Thyroid gland (tissue), 4 donors: Measurements from ENCODE around the gene ELMO1. TPM values are rescaled to one million over a fixed set of nuclear protein-coding genes. Genes with fewer than 3 reads are reported as not detected.

Source experiments
- DNase-seq, 2 donors: peaks; one replicate each; pipeline ENCODE4 v3.0.0-alpha.2; 2019
- H3K27ac ChIP-seq, 3 donors: fragments of 200-600 bp; sonication (generic); 1 replicate in 2 of 3; 2 replicates in 1 of 3; pipeline ENCODE4 v1.5.1; 2016 to 2019; ENCODE audit warnings: mild to moderate bottlenecking in 1 of 3, moderate library complexity in 1 of 3
- H3K27me3 ChIP-seq: fragments of 200-600 bp; sonication (generic); one replicate; pipeline ENCODE4 v1.5.1; 2019
- H3K36me3 ChIP-seq, 2 donors: fragments of 200-600 bp; sonication (generic); one replicate each; pipeline ENCODE4 v1.5.1; 2016 to 2019
- H3K4me1 ChIP-seq, 2 donors: fragments of 200-600 bp; sonication (generic); one replicate each; pipeline ENCODE4 v1.5.1; 2017 to 2019
- H3K4me3 ChIP-seq, 3 donors: fragments of 200-600 bp; sonication (generic); replicated peaks in 1 of 3; 1 replicate in 2 of 3; 2 replicates in 1 of 3; pipeline ENCODE4 v1.5.1; 2016; ENCODE audit warnings: mild to moderate bottlenecking in 1 of 3
- H3K9me3 ChIP-seq: fragments of 200-600 bp; sonication (generic); one replicate; pipeline ENCODE4 v1.5.1; 2017
- POLR2A ChIP-seq, 2 donors: fragments of 450-650 bp; IDR thresholded peaks; one replicate each; pipeline ENCODE4 v1.6.1; 2017; ENCODE audit warnings: antibody characterized with exemption in 2 of 2, mild to moderate bottlenecking in 2 of 2, moderate library complexity in 1 of 2
- WGBS, 2 donors: methylation state at CpG; one replicate each; pipeline ENCODE4 v1.1.5; 2017; 5-methylcytosine and 5-hydroxymethylcytosine counted together
- intact Hi-C: fragments of 100-400 bp; cut with DNase I; formaldehyde crosslinking; loops from one replicate; pipeline ENCODE4 v1.15.1; 2023
- total RNA-seq, 4 donors: library from RNA; depleted of rRNA; stranded (reverse); fragments of >200 nt; gene quantifications; one replicate each; pipeline ENCODE4 v1.2.3, GENCODE V29; 2016
- TF ChIP-seq, protein P1 (sequence below), 6 experiments: fragments of 200-600 bp in 3 of 6; fragments of 450-650 bp in 3 of 6; sonication (generic) in 3 of 6; IDR thresholded peaks; one replicate each; pipeline ENCODE4 v1.5.1; 2016 to 2019; ENCODE audit warnings: antibody characterized with exemption in 6 of 6, mild to moderate bottlenecking in 2 of 6, inconsistent platforms in 1 of 6, moderate library complexity in 1 of 6

ELMO1 gene
- total RNA-seq, 4 donors from 2014 or later: 168 to 423 (median 312) TPM

DNA sequence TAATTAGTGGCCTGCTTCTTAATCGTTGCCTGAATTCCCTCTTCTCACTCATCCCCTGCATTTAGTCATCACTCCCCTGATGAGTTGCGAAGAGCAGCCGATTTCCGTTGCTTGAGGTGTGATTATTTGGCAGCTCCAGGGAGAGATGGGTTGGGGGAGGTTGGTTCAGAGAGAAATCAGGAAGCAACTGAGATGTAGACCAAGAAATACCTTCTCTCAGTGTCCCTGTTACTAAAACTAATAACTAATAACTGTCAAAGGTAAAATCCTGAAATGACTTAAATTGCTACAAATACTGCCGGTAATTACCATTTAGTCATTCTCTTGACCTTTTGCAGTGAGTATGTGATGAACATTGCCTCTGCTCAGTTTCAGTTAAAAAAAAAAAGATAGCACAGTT is 76.9 kb downstream of the ELMO1 start:
- H3K9me3 ChIP-seq: no peaks in the 10 kb centered on the region
- H3K4me1 ChIP-seq: peaks cover 7 to 14% of the 10 kb centered on the region in 2 donors
- H3K27me3 ChIP-seq: no peaks in the 10 kb centered on the region
- intact Hi-C loops: no loop called here
- H3K4me3 ChIP-seq: no peak overlapping the region
- TF ChIP-seq, protein P1, sequence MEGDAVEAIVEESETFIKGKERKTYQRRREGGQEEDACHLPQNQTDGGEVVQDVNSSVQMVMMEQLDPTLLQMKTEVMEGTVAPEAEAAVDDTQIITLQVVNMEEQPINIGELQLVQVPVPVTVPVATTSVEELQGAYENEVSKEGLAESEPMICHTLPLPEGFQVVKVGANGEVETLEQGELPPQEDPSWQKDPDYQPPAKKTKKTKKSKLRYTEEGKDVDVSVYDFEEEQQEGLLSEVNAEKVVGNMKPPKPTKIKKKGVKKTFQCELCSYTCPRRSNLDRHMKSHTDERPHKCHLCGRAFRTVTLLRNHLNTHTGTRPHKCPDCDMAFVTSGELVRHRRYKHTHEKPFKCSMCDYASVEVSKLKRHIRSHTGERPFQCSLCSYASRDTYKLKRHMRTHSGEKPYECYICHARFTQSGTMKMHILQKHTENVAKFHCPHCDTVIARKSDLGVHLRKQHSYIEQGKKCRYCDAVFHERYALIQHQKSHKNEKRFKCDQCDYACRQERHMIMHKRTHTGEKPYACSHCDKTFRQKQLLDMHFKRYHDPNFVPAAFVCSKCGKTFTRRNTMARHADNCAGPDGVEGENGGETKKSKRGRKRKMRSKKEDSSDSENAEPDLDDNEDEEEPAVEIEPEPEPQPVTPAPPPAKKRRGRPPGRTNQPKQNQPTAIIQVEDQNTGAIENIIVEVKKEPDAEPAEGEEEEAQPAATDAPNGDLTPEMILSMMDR (IDR thresholded peaks at IDR 0.05): no peak
- TF ChIP-seq POLR2A (IDR thresholded peaks at IDR 0.05): no peak
- DNase-seq: no peak
- no peaks in the 10 kb centered on the region for H3K36me3 ChIP-seq
- H3K27ac ChIP-seq: no peak overlapping the region
- whole genome bisulfite sequencing, 2 donors: 72 to 76% methylated on average over 5 of the region's 5 CpGs

- peaks cover 9 to 19% of the 10 kb centered on the region in 2 donors for H3K4me1 ChIP-seq
- no peaks in the 10 kb centered on the region for H3K36me3 ChIP-seq
- H3K27me3 ChIP-seq: no peaks in the 10 kb centered on the region
- DNase-seq: no peak
- no peaks in the 10 kb centered on the region for H3K9me3 ChIP-seq
- TF ChIP-seq, protein P1 (IDR thresholded peaks at IDR 0.05): no peak
- no peak for TF ChIP-seq POLR2A (IDR thresholded peaks at IDR 0.05)
- H3K27ac ChIP-seq: no peak overlapping the region
- intact Hi-C loops: no loop called here
- no peak overlapping the region for H3K4me3 ChIP-seq
- 84 to 87% methylated on average over 4 of the region's 4 CpGs for whole genome bisulfite sequencing, 2 donors
Observed at GRCh38 chr7:37369906-37370305, 78.8 kb downstream of the ELMO1 start.

DNA sequence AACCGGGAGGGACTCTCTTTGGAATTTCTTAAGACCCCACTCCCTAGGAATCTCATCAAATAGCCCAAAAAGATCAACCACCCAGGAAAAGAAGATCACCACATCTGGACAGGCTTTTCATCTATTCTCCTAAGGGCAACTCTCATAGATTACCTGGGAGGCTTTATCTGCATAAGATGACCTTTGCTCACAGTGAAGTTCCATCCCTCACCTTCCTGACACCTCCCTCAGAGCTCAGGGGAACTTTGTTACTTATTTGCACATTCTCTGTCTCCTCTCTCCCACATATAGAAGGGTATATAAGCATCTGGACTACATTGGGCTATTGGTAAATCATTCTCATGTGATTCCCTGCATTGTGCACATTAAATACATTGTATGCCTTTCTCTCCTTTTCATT is 80.1 kb downstream of the ELMO1 start:
- TF ChIP-seq, protein P1 (IDR thresholded peaks at IDR 0.05): no peak
- TF ChIP-seq POLR2A (IDR thresholded peaks at IDR 0.05): no peak
- H3K27me3 ChIP-seq: no peaks in the 10 kb centered on the region
- WGBS, 2 donors: 71 to 88% methylated on average over 1 of the region's 1 CpG
- H3K4me1 ChIP-seq: peaks cover 20 to 22% of the 10 kb centered on the region in 2 donors
- H3K9me3 ChIP-seq: no peaks in the 10 kb centered on the region
- intact Hi-C loops: no loop called here
- no peak for DNase-seq
- no peak overlapping the region for H3K27ac ChIP-seq
- no peak overlapping the region for H3K4me3 ChIP-seq
- no peaks in the 10 kb centered on the region for H3K36me3 ChIP-seq

- intact Hi-C loops: no loop called here
- H3K4me1 ChIP-seq: peaks cover 20 to 23% of the 10 kb centered on the region in 2 donors
- H3K4me3 ChIP-seq: no peak overlapping the region
- no peak overlapping the region for H3K27ac ChIP-seq
- no peak for DNase-seq
- TF ChIP-seq, protein P1 (IDR thresholded peaks at IDR 0.05): no peak
- TF ChIP-seq POLR2A (IDR thresholded peaks at IDR 0.05): no peak
- 94 to 95% methylated on average over 3 of the region's 3 CpGs for WGBS, 2 donors
- no peaks in the 10 kb centered on the region for H3K36me3 ChIP-seq
- no peaks in the 10 kb centered on the region for H3K27me3 ChIP-seq
- H3K9me3 ChIP-seq: no peaks in the 10 kb centered on the region
Observed at GRCh38 chr7:37367010-37367409, 81.7 kb downstream of the ELMO1 start.

DNA sequence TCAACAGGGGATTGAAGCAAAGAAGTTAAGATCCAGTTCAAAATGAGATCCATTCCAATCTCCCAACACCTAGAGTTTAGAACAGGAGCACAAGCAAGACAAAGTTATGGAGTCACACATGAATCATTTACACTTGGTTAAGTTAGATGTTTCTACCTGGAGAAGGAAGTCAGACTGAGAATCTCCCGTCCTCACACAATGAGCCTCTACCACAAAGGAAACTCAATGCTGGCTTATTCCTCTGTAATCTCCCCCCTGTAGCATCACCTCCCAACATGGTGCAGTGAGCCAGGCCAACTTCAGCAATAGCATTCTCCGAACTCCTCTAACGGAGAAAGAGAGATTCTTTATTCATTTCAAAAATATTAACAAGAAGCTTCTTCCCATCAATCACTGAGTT is 82.2 kb downstream of the ELMO1 start:
- WGBS, 2 donors: 90 to 91% methylated on average over 3 of the region's 3 CpGs
- Histone ChIP-seq H3K9me3 (no peaks in the 10 kb centered on the region), H3K4me1 (peaks cover 20 to 23% of the 10 kb centered on the region in 2 donors), H3K36me3 (no peaks in the 10 kb centered on the region), H3K4me3 (no peak overlapping the region), H3K27ac (no peak overlapping the region), H3K27me3 (no peaks in the 10 kb centered on the region)
- no peak for TF ChIP-seq POLR2A (IDR thresholded peaks at IDR 0.05)
- TF ChIP-seq, protein P1 (IDR thresholded peaks at IDR 0.05): no peak
- intact Hi-C loops: no loop called here
- DNase-seq: no peak
